ENCODE data around the gene COPG1.

The COPG1 gene

DNA sequence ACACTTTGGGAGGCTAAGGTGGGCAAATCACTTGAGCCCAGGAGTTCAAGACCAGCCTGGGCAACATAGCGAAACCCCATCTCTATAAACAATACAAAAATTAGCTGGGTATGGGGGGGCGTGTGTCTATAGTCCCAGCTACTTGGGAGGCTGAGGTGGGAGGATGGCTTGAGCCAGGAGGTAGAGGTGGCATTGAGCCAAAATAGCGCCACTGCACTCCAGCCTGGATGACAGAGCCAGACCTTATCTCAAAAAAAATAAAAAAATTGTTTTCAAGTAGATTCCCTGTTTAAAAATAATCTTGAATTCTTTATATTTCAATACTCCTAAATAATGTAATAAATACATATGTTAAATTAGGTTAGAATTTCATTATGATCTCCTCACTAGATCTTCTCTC, 39.0 kb downstream of the COPG1 start:
- Histone ChIP-seq H3K79me2 (ENCODE audit: insufficient read depth, low read length) (peaks cover 52% of the 10 kb centered on the region), H3K4me1 (ENCODE audit: insufficient read depth, low read length, severe bottlenecking) (peaks cover 14% of the 10 kb centered on the region), H3K36me3 (ENCODE audit: insufficient read depth, low read length) (peaks cover 98% of the 10 kb centered on the region), H4K20me1 (ENCODE audit: insufficient read depth, low read length) (no peaks in the 10 kb centered on the region), H2AFZ (ENCODE audit: low read length) (no peak overlapping the region), H3K27ac (ENCODE audit: low read depth, low read length, poor library complexity, severe bottlenecking) (no peak overlapping the region), H3F3A (ENCODE audit: insufficient read depth, low read length) (no peaks in the 10 kb centered on the region; the same call in 1 of the 2 replicates), H3K9me3 (ENCODE audit: low read length) (no peaks in the 10 kb centered on the region), H3K9ac (ENCODE audit: low read length) (no peak overlapping the region), H3K27me3 (ENCODE audit: insufficient read depth, low read length) (no peaks in the 10 kb centered on the region), H3K9me2 (ENCODE audit: low read depth, low read length) (no peaks in the 10 kb centered on the region), H3K4me2 (ENCODE audit: low read length) (no peak overlapping the region), H3K4me3 (ENCODE audit: low read depth, low read length, poor library complexity, severe bottlenecking) (no peak overlapping the region)
- TF ChIP-seq, protein P1, sequence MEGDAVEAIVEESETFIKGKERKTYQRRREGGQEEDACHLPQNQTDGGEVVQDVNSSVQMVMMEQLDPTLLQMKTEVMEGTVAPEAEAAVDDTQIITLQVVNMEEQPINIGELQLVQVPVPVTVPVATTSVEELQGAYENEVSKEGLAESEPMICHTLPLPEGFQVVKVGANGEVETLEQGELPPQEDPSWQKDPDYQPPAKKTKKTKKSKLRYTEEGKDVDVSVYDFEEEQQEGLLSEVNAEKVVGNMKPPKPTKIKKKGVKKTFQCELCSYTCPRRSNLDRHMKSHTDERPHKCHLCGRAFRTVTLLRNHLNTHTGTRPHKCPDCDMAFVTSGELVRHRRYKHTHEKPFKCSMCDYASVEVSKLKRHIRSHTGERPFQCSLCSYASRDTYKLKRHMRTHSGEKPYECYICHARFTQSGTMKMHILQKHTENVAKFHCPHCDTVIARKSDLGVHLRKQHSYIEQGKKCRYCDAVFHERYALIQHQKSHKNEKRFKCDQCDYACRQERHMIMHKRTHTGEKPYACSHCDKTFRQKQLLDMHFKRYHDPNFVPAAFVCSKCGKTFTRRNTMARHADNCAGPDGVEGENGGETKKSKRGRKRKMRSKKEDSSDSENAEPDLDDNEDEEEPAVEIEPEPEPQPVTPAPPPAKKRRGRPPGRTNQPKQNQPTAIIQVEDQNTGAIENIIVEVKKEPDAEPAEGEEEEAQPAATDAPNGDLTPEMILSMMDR (IDR thresholded peaks at IDR 0.05; ENCODE audit: low read length): no peak
- no peak for TF ChIP-seq EZH2 (IDR thresholded peaks at IDR 0.05; ENCODE audit: borderline replicate concordance, low read length)

DNA sequence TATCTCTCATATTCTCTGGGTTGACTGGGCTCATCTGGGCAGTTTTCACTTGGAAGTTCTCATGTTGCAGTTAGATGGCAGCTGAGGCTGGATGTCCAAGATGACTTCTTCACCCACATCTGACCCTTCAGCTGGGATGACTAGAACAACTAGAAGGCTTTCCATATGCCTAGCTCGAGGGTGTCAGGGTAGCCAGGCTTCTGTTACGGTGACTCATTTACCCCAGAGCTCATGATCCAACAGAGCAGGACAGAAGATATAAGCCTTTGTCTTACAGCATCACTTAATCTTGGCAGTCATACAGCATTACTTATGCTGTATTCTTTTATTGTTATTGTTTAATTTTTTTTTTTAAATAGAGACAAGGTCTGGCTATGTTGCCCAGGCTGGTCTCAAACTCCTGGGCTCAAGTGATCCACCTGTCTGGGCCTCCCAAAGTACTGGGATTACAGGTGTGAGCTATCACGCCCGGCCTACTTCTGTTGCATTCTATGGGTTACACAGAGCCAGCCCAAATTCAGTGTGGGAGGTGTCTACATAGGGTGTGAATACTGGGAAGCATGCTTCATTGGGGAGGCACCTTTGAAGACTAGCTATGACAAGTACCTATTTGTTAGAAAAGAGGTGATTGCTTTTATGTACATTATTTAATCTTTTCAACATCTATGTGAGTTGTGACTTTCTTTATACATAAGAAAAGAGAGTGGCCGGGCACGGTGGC, 40.0 kb downstream of the COPG1 start:
- H3K9ac ChIP-seq (ENCODE audit: low read length): no peak overlapping the region
- TF ChIP-seq EZH2 (IDR thresholded peaks at IDR 0.05; ENCODE audit: borderline replicate concordance, low read length): no peak
- TF ChIP-seq, protein P1 (IDR thresholded peaks at IDR 0.05; ENCODE audit: low read length): no peak
- H3K9me3 ChIP-seq (ENCODE audit: low read length): no peaks in the 10 kb centered on the region
- peaks cover 45% of the 10 kb centered on the region for H3K79me2 ChIP-seq (ENCODE audit: insufficient read depth, low read length)
- no peak overlapping the region for H3K4me3 ChIP-seq (ENCODE audit: low read depth, low read length, poor library complexity, severe bottlenecking)
- H3K4me2 ChIP-seq (ENCODE audit: low read length): no peak overlapping the region
- H3K27me3 ChIP-seq (ENCODE audit: insufficient read depth, low read length): no peaks in the 10 kb centered on the region
- no peak overlapping the region for H3K27ac ChIP-seq (ENCODE audit: low read depth, low read length, poor library complexity, severe bottlenecking)
- H3K4me1 ChIP-seq (ENCODE audit: insufficient read depth, low read length, severe bottlenecking): peaks cover 5% of the 10 kb centered on the region
- no peaks in the 10 kb centered on the region for H4K20me1 ChIP-seq (ENCODE audit: insufficient read depth, low read length)
- peaks cover 99% of the 10 kb centered on the region for H3K36me3 ChIP-seq (ENCODE audit: insufficient read depth, low read length)
- no peaks in the 10 kb centered on the region; the same call in 1 of the 2 replicates for H3F3A ChIP-seq (ENCODE audit: insufficient read depth, low read length)
- no peak overlapping the region for H2AFZ ChIP-seq (ENCODE audit: low read length)
- H3K9me2 ChIP-seq (ENCODE audit: low read depth, low read length): no peaks in the 10 kb centered on the region

DNA sequence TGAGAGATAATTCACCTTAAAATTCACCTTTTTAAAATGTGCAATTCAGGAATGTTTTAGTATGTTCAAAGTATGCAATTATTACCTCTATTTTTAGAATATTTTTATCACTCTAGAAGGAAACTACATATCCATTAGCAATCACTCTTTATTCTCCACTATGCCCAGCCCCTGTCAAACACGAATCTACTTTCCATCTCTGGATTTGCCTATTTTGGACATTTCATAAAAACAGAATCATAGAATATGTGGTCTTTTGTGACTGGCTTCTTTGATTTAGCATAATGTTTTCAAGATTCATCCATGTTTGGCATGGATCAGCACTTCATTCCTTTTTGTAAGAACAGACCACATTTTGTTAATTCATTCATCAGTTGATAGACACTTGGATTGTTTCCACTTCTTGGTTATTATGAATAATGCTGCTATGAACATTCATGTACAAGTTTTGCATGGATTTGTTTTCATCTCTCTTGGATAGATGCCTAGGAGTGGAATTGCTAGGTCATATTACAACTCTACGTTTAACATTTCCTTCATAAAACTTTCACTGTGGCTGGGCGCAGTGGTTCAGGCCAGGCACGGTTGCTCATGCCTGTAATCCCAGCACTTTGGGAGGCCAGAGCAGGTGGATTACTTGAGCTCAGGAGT, 42.0 kb downstream of the COPG1 start:
- no peaks in the 10 kb centered on the region for H3K9me2 ChIP-seq (ENCODE audit: low read depth, low read length)
- H3K79me2 ChIP-seq (ENCODE audit: insufficient read depth, low read length): peaks cover 28% of the 10 kb centered on the region
- no peaks in the 10 kb centered on the region for H3K4me1 ChIP-seq (ENCODE audit: insufficient read depth, low read length, severe bottlenecking)
- H3K4me2 ChIP-seq (ENCODE audit: low read length): no peak overlapping the region
- H3K36me3 ChIP-seq (ENCODE audit: insufficient read depth, low read length): peaks cover 98% of the 10 kb centered on the region
- no peak overlapping the region for H2AFZ ChIP-seq (ENCODE audit: low read length)
- TF ChIP-seq, protein P1 (IDR thresholded peaks at IDR 0.05; ENCODE audit: low read length): no peak
- no peak for TF ChIP-seq EZH2 (IDR thresholded peaks at IDR 0.05; ENCODE audit: borderline replicate concordance, low read length)
- no peaks in the 10 kb centered on the region for H3K27me3 ChIP-seq (ENCODE audit: insufficient read depth, low read length)
- no peaks in the 10 kb centered on the region; the same call in 1 of the 2 replicates for H3F3A ChIP-seq (ENCODE audit: insufficient read depth, low read length)
- H3K27ac ChIP-seq (ENCODE audit: low read depth, low read length, poor library complexity, severe bottlenecking): no peak overlapping the region
- H4K20me1 ChIP-seq (ENCODE audit: insufficient read depth, low read length): no peaks in the 10 kb centered on the region
- H3K9ac ChIP-seq (ENCODE audit: low read length): no peak overlapping the region
- no peak overlapping the region for H3K4me3 ChIP-seq (ENCODE audit: low read depth, low read length, poor library complexity, severe bottlenecking)
- no peaks in the 10 kb centered on the region for H3K9me3 ChIP-seq (ENCODE audit: low read length)

All from OCI-LY1 (cell line).